Measurements from ENCODE around the gene ACTR2.

The ACTR2 gene

GRCh38 chr2:65319072-65319673 is 91.5 kb downstream of the ACTR2 start:
- no peak overlapping the region for H3K27ac ChIP-seq (ENCODE audit: insufficient read depth, low read depth, low read length, poor library complexity, severe bottlenecking)
- no peaks in the 10 kb centered on the region for H3K27me3 ChIP-seq (ENCODE audit: control insufficient read depth, insufficient read depth, low read length, poor library complexity, severe bottlenecking)
- WGBS, 2 experiments, result 94 to 95% methylated on average over 5 of the region's 5 CpGs
- no peaks in the 10 kb centered on the region for H3K36me3 ChIP-seq (ENCODE audit: control insufficient read depth, insufficient read depth, low read length)
- no peak overlapping the region for H3K4me3 ChIP-seq (ENCODE audit: insufficient read depth, low read depth, low read length)
- no peaks in the 10 kb centered on the region for H3K4me1 ChIP-seq (ENCODE audit: control insufficient read depth, insufficient read depth, low read length)
- no peaks in the 10 kb centered on the region for H3K9me3 ChIP-seq (ENCODE audit: control insufficient read depth, low read length)

- H3K36me3 ChIP-seq (ENCODE audit: control insufficient read depth, insufficient read depth, low read length), result no peaks in the 10 kb centered on the region
These were observed 92.0 kb downstream of the ACTR2 start for GRCh38 chr2:65319674-65320041.

GRCh38 chr2:65320042-65320725 is 92.6 kb downstream of the ACTR2 start:
- Histone ChIP-seq H3K36me3 (ENCODE audit: control insufficient read depth, insufficient read depth, low read length) (no peaks in the 10 kb centered on the region), H3K4me1 (ENCODE audit: control insufficient read depth, insufficient read depth, low read length) (no peaks in the 10 kb centered on the region), H3K4me3 (ENCODE audit: insufficient read depth, low read depth, low read length) (no peak overlapping the region), H3K27ac (ENCODE audit: insufficient read depth, low read depth, low read length, poor library complexity, severe bottlenecking) (no peak overlapping the region), H3K27me3 (ENCODE audit: control insufficient read depth, insufficient read depth, low read length, poor library complexity, severe bottlenecking) (no peaks in the 10 kb centered on the region), H3K9me3 (ENCODE audit: control insufficient read depth, low read length) (no peaks in the 10 kb centered on the region)
- 90 to 91% methylated on average over 9 of the region's 9 CpGs for WGBS, 2 experiments

More at GRCh38 chr2:65319674-65320041, 92.0 kb downstream of the ACTR2 start:
- H3K27me3 ChIP-seq (ENCODE audit: control insufficient read depth, insufficient read depth, low read length, poor library complexity, severe bottlenecking), result no peaks in the 10 kb centered on the region
- 88 to 96% methylated on average over 1 of the region's 1 CpG for WGBS, 2 experiments
- H3K4me3 ChIP-seq (ENCODE audit: insufficient read depth, low read depth, low read length), result no peak overlapping the region
- no peaks in the 10 kb centered on the region for H3K9me3 ChIP-seq (ENCODE audit: control insufficient read depth, low read length)
- H3K4me1 ChIP-seq (ENCODE audit: control insufficient read depth, insufficient read depth, low read length), result no peaks in the 10 kb centered on the region
- H3K27ac ChIP-seq (ENCODE audit: insufficient read depth, low read depth, low read length, poor library complexity, severe bottlenecking), result no peak overlapping the region
